ENCODE data around the gene GGCT. TPM values are rescaled to one million over a fixed set of nuclear protein-coding genes. Genes with fewer than 3 reads are reported as not detected.
A peak's percentile ranks its signal among the peaks of the same experiment; 100 is the strongest.

Gene GGCT
- total RNA-seq, 1 experiment from 2014 or later: 67.6 TPM

DNA sequence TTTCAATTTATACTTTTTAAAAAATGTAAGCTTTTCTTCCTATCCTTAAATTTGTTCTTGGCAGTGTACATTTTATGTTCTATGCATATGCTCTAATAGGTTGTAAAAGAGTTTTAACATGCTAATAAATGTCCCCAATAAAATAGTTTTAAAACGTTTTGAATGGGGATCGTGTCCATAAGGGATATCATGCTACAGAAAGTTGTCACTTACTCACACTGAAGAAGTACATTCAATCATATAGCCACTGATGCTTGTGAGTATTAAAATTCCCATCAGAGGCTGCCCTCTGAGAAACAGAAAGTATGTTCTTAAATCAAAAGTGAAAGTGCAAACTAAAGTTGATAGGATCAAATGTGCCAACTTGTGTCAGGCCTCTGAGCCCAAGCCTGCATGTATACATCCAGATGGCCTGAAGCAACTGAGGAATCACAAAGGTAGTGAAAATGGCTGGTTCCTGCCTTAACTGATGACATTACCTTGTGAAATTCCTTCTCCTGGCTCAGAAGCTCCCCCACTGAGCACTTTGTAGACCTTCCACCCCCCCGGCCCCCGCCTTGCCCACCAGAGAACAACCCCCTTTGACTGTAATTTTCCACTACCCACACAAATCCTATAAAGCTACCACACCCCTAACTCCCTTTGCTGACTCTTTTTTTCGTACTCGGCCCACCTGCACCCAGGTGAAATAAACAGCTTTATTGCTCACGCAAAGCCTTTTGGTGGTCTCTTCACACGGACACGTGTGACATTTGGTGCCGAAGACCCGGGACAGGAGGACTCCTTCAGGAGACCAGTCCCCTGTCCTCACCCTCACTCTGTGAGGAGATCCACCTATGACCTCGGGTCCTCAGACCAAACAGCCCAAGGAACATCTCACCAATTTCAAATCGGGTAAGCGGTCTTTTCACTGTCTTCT, 25.2 kb downstream of the GGCT start:
- intact Hi-C loops (cut with micrococcal nuclease): loop anchor here (1.0 kb wide), 1 partner anchor 25 kb away; the partner anchor contains the start of gene GGCT
- Histone ChIP-seq H3K36me3 (ENCODE audit: low read depth, low read length) (no peaks in the 10 kb centered on the region), H3K4me1 (ENCODE audit: insufficient read depth, low read length) (peaks cover 12% of the 10 kb centered on the region; the same call in 1 of the 2 replicates), H2AFZ (ENCODE audit: low read length) (peak overlapping the region; percentile 95), H3K27ac (ENCODE audit: low read length) (peak overlapping the region; percentile 71), H3F3A (ENCODE audit: low read length, unreplicated experiment) (no peaks in the 10 kb centered on the region), H3K4me3 (ENCODE audit: low read length) (peak overlapping the region; percentile 87), H3K9me2 (replicated peaks; ENCODE audit: low read length) (no peaks in the 10 kb centered on the region), H4K20me1 (ENCODE audit: low read length) (no peaks in the 10 kb centered on the region), H3K27me3 (ENCODE audit: low read length) (no peaks in the 10 kb centered on the region), H3K79me2 (ENCODE audit: low read length) (peaks cover 31% of the 10 kb centered on the region), H3K9me3 (ENCODE audit: low read length) (no peaks in the 10 kb centered on the region), H3K9ac (ENCODE audit: low read length) (peak overlapping the region; percentile 82), H3K4me2 (ENCODE audit: low read length) (peak overlapping the region; percentile 97)
- ChIA-PET POLR2A (ENCODE audit: unreplicated experiment) (no interaction called here), CTCF (interaction anchor here (1.5 kb wide), 1 partner anchor 85 kb away, joined by 3 read pairs; no protein-coding TSS in a partner anchor)
- BruUV-seq (replicated peaks): TSS peak; percentile 89
- DNase-seq (peak; percentile 26), ATAC-seq (no peak; the same call in 1 of the 2 replicates)
- no peak for TF ChIP-seq EZH2phosphoT487 (IDR thresholded peaks at IDR 0.05; ENCODE audit: borderline replicate concordance, low read length)
- TF ChIP-seq, protein P1, sequence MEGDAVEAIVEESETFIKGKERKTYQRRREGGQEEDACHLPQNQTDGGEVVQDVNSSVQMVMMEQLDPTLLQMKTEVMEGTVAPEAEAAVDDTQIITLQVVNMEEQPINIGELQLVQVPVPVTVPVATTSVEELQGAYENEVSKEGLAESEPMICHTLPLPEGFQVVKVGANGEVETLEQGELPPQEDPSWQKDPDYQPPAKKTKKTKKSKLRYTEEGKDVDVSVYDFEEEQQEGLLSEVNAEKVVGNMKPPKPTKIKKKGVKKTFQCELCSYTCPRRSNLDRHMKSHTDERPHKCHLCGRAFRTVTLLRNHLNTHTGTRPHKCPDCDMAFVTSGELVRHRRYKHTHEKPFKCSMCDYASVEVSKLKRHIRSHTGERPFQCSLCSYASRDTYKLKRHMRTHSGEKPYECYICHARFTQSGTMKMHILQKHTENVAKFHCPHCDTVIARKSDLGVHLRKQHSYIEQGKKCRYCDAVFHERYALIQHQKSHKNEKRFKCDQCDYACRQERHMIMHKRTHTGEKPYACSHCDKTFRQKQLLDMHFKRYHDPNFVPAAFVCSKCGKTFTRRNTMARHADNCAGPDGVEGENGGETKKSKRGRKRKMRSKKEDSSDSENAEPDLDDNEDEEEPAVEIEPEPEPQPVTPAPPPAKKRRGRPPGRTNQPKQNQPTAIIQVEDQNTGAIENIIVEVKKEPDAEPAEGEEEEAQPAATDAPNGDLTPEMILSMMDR (conservative IDR thresholded peaks at IDR 0.05; ENCODE audit: low read depth, low read length): no peak
- no peak for TF ChIP-seq EZH2 (IDR thresholded peaks at IDR 0.05; ENCODE audit: low read length, unreplicated experiment)

DNA sequence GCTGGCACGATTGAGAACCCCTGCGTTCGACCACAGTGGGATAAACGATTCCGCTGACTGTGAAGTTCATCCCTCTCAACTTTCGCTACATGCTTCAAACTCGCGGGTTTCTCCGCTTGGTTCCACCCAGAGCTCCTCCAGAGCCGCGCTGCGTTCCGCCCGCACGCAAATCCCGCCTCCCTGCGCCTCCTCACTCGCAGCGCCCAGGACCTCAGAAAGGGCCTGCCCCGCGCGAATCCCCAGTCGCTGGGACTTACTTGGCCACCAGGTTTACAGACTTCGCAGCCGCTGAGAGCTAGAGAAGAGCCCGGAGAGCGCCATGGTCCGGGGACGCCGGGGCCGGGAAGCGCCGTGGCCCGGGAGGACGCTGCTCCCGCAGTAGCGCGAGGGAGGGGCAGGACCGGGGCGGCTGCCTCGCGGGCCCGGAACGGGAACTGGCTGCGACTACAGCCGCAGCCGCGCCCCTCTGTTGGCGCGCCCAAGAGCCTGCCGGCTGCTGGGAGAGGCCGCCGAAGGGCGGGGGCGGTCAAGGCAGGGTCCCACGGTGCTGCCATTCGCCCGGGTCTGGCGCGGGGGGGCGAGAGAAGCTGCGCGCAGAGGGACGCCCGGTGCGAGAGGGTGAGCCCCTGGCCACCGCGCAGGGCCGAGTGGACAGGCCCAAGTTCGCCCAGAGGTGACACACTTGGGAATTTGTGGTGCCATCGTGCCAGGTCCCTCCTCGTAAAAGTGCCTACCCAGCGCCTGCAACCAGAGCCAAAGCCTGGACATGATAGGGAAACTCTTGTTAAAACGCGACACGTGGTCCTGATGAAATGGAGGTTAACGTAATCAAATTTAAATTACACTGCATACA, 26.1 kb downstream of the GGCT start, which contains the start of gene NOD1:
Gene NOD1 (minus strand): TSS at position 436 of the 853 bp plus-strand sequence. CDS start 21,863 bp downstream, outside the sequence.
- no peaks in the 10 kb centered on the region for H3F3A ChIP-seq (ENCODE audit: low read length, unreplicated experiment)
- H3K27me3 ChIP-seq (ENCODE audit: low read length): no peaks in the 10 kb centered on the region
- POLR2A ChIA-PET (ENCODE audit: unreplicated experiment): interaction anchor here (0.6 kb wide), 1 partner anchor 195 kb away, joined by 17 read pairs; no protein-coding TSS in a partner anchor
- H3K9me3 ChIP-seq (ENCODE audit: low read length): no peaks in the 10 kb centered on the region
- peak within 1 kb of the TSS; percentile 82 for H3K9ac ChIP-seq (ENCODE audit: low read length)
- peak; percentile 78 for DNase-seq
- H3K27ac ChIP-seq (ENCODE audit: low read length): peak within 1 kb of the TSS; percentile 71
- TF ChIP-seq EZH2 (IDR thresholded peaks at IDR 0.05; ENCODE audit: low read length, unreplicated experiment): no peak
- TF ChIP-seq, protein P1 (conservative IDR thresholded peaks at IDR 0.05; ENCODE audit: low read depth, low read length): no peak
- TF ChIP-seq EZH2phosphoT487 (IDR thresholded peaks at IDR 0.05; ENCODE audit: borderline replicate concordance, low read length): no peak
- peak within 1 kb of the TSS; percentile 97 for H3K4me2 ChIP-seq (ENCODE audit: low read length)
- H4K20me1 ChIP-seq (ENCODE audit: low read length): no peaks in the 10 kb centered on the region
- H3K36me3 ChIP-seq (ENCODE audit: low read depth, low read length): no peaks in the 10 kb centered on the region
- no peaks in the 10 kb centered on the region for H3K9me2 ChIP-seq (replicated peaks; ENCODE audit: low read length)
- peaks cover 12% of the 10 kb centered on the region; the same call in 1 of the 2 replicates for H3K4me1 ChIP-seq (ENCODE audit: insufficient read depth, low read length)
- TSS peak; percentile 43 for BruUV-seq (replicated peaks)
- H2AFZ ChIP-seq (ENCODE audit: low read length): peak within 1 kb of the TSS; percentile 95
- peak within 1 kb of the TSS; percentile 87 for H3K4me3 ChIP-seq (ENCODE audit: low read length)
- CTCF ChIA-PET: interaction anchor here (1.5 kb wide), 1 partner anchor 86 kb away, joined by 3 read pairs; no protein-coding TSS in a partner anchor
- intact Hi-C loops (cut with micrococcal nuclease): loop anchor here (1.0 kb wide), 1 partner anchor 26 kb away; the partner anchor contains the start of gene GGCT
- peak; percentile 91 for ATAC-seq
- peaks cover 38% of the 10 kb centered on the region for H3K79me2 ChIP-seq (ENCODE audit: low read length)
